H9 (cell line): ENCODE results near the gene ANO6. TPM values are rescaled to one million over a fixed set of nuclear protein-coding genes. Genes with fewer than 3 reads are reported as not detected.

ENCODE experiments used
- DNase-seq: peaks from one replicate; pipeline ENCODE4 v3.0.0-alpha.2; 2017
- H2AFZ ChIP-seq: one replicate; pipeline ENCODE4 v1.6.1; 2013; ENCODE audit warnings: mild to moderate bottlenecking, low read length, control low read depth, moderate library complexity
- H2AK5ac ChIP-seq: 2 replicates; pipeline ENCODE4 v1.6.1; 2013; ENCODE audit warnings: low read length, control low read depth, mixed read lengths; ENCODE audit not compliant: insufficient read length
- H2BK120ac ChIP-seq: one replicate; pipeline ENCODE4 v1.6.1; 2013; ENCODE audit warnings: low read depth, mild to moderate bottlenecking, low read length, control low read depth, inconsistent platforms; ENCODE audit not compliant: poor library complexity, severe bottlenecking
- H2BK12ac ChIP-seq: 2 replicates; pipeline ENCODE4 v1.6.1; 2013; ENCODE audit warnings: low read length, control low read depth, mixed read lengths, low read depth; ENCODE audit not compliant: insufficient read length
- H2BK15ac ChIP-seq: 2 replicates; pipeline ENCODE4 v1.6.1; 2013; ENCODE audit warnings: low read depth, low read length, control low read depth
- H2BK20ac ChIP-seq: one replicate; pipeline ENCODE4 v1.6.1; 2013; ENCODE audit warnings: low read depth, mild to moderate bottlenecking, low read length, control low read depth, inconsistent platforms; ENCODE audit not compliant: poor library complexity, severe bottlenecking
- H2BK5ac ChIP-seq: 2 replicates; pipeline ENCODE4 v1.6.1; 2013; ENCODE audit warnings: low read length, control low read depth, mixed read lengths; ENCODE audit not compliant: insufficient read length
- H3K14ac ChIP-seq: 2 replicates; pipeline ENCODE4 v1.6.1; 2013; ENCODE audit warnings: low read length, control low read depth; ENCODE audit not compliant: insufficient read depth
- H3K18ac ChIP-seq: 2 replicates; pipeline ENCODE4 v1.6.1; 2013; ENCODE audit warnings: low read depth, mild to moderate bottlenecking, mixed read lengths, low read length, control low read depth; ENCODE audit not compliant: insufficient read length
- H3K23ac ChIP-seq: 2 replicates; pipeline ENCODE4 v1.6.1; 2013; ENCODE audit warnings: low read length, control low read depth, mixed read lengths, low read depth; ENCODE audit not compliant: insufficient read length
- H3K23me2 ChIP-seq: 2 replicates; pipeline ENCODE4 v1.6.1; 2013; ENCODE audit warnings: low read depth, mild to moderate bottlenecking, mixed read lengths, low read length, control low read depth; ENCODE audit not compliant: insufficient read length, poor library complexity, severe bottlenecking
- H3K27ac ChIP-seq: 2 replicates; pipeline ENCODE4 v1.5.1; 2013; ENCODE audit warnings: low read length, control low read depth, mixed read lengths, low read depth; ENCODE audit not compliant: insufficient read length
- H3K27me3 ChIP-seq: 2 replicates; pipeline ENCODE4 v1.6.1; 2013; ENCODE audit warnings: low read length, control low read depth, inconsistent platforms; ENCODE audit not compliant: insufficient read depth
- H3K4ac ChIP-seq: 2 replicates; pipeline ENCODE4 v1.6.1; 2013; ENCODE audit warnings: low read depth, mild to moderate bottlenecking, control low read depth, inconsistent platforms, low read length, moderate library complexity
- H3K4me1 ChIP-seq: 2 replicates; pipeline ENCODE4 v1.6.1; 2013; ENCODE audit warnings: low read length, control low read depth, inconsistent platforms; ENCODE audit not compliant: insufficient read depth
- H3K4me2 ChIP-seq: 2 replicates; pipeline ENCODE4 v1.6.1; 2013; ENCODE audit warnings: low read length, control low read depth, mixed read lengths; ENCODE audit not compliant: insufficient read length, insufficient read depth
- H3K56ac ChIP-seq: 2 replicates; pipeline ENCODE4 v1.6.1; 2013; ENCODE audit warnings: low read depth, mild to moderate bottlenecking, mixed read lengths, low read length, control low read depth; ENCODE audit not compliant: insufficient read length
- H3K79me1 ChIP-seq: 2 replicates; pipeline ENCODE4 v1.6.1; 2013; ENCODE audit warnings: low read depth, mild to moderate bottlenecking, moderate library complexity, low read length, control low read depth, inconsistent platforms; ENCODE audit not compliant: insufficient read depth, poor library complexity, severe bottlenecking
- H3K79me2 ChIP-seq: 2 replicates; pipeline ENCODE4 v1.6.1; 2013; ENCODE audit warnings: low read length, control low read depth, inconsistent platforms; ENCODE audit not compliant: insufficient read depth
- H3K9ac ChIP-seq: 2 replicates; pipeline ENCODE4 v1.6.1; 2013; ENCODE audit warnings: low read length, control low read depth, mixed read lengths; ENCODE audit not compliant: insufficient read length; ENCODE audit errors: extremely low read depth
- H3K9me3 ChIP-seq: one replicate; pipeline ENCODE4 v1.6.1; 2013; ENCODE audit warnings: low read depth, low read length, inconsistent platforms; ENCODE audit not compliant: control insufficient read depth
- H3T11ph ChIP-seq: one replicate; pipeline ENCODE4 v1.6.1; 2013; ENCODE audit warnings: mild to moderate bottlenecking, low read length, control low read depth, inconsistent platforms
- H4K20me1 ChIP-seq: one replicate; pipeline ENCODE4 v1.6.1; 2013; ENCODE audit not compliant: control insufficient read depth, insufficient read length, insufficient read depth
- H4K5ac ChIP-seq: 2 replicates; pipeline ENCODE4 v1.6.1; 2013; ENCODE audit warnings: low read depth, mild to moderate bottlenecking, mixed read lengths, low read length, control low read depth; ENCODE audit not compliant: insufficient read length
- H4K8ac ChIP-seq: replicated peaks from 2 replicates; pipeline ENCODE4 v1.6.1; 2013; ENCODE audit warnings: low read length, control low read depth, mixed read lengths, low read depth; ENCODE audit not compliant: insufficient read length
- H4K91ac ChIP-seq: 2 replicates; pipeline ENCODE4 v1.6.1; 2013; ENCODE audit warnings: low read depth, mild to moderate bottlenecking, moderate library complexity, mixed read lengths, low read length, control low read depth; ENCODE audit not compliant: insufficient read length
- H3K27ac Mint-ChIP-seq, 3 experiments: 2 replicates in 2 of 3; 3 replicates in 1 of 3; pipeline ENCODE4 v1.8.0; 2020 to 2021; ENCODE audit warnings: mixed read lengths in 3 of 3, mild to moderate bottlenecking in 1 of 3, moderate library complexity in 1 of 3
- H3K27me3 Mint-ChIP-seq: 2 replicates; pipeline ENCODE4 v1.8.0; 2021; ENCODE audit warnings: low read depth, mild to moderate bottlenecking, moderate library complexity, mixed read lengths
- H3K36me3 Mint-ChIP-seq, 3 experiments: 2 replicates in 2 of 3; 3 replicates in 1 of 3; pipeline ENCODE4 v1.8.0; 2020 to 2021; ENCODE audit warnings: low read depth in 3 of 3, mixed read lengths in 3 of 3; ENCODE audit not compliant: insufficient read depth in 1 of 3
- H3K4me1 Mint-ChIP-seq, 2 experiments: 2 replicates each; pipeline ENCODE4 v1.8.0; 2020; ENCODE audit warnings: mixed read lengths in 2 of 2
- H3K4me3 Mint-ChIP-seq, 2 experiments: 2 replicates in 1 of 2; 3 replicates in 1 of 2; pipeline ENCODE4 v1.8.0; 2020 to 2021; ENCODE audit warnings: mild to moderate bottlenecking in 2 of 2, mixed read lengths in 2 of 2, moderate library complexity in 1 of 2
- H3K9me3 Mint-ChIP-seq, 2 experiments: 2 replicates in 1 of 2; 3 replicates in 1 of 2; pipeline ENCODE4 v1.8.0; 2020; ENCODE audit warnings: mild to moderate bottlenecking in 2 of 2, mixed read lengths in 2 of 2, moderate library complexity in 1 of 2
- CTCF ChIP-seq: fragments of 200-600 bp; sonication (generic); conservative IDR thresholded peaks from 3 replicates; pipeline ENCODE4 v1.8.0; 2021; ENCODE audit warnings: antibody characterized with exemption, mild to moderate bottlenecking
- total RNA-seq: library from RNA; stranded (reverse); gene quantifications from 2 replicates; pipeline ENCODE4 v1.2.1, GENCODE V29; 2021

The ANO6 gene
- total RNA-seq, 1 experiment from 2014 or later: 24.3 TPM

- H3K27ac Mint-ChIP-seq: 0 out of 7 replicates have a peak overlapping the region, but pooled peaks of 2 of the 3 experiments have one; percentile 17 to 60
- Histone ChIP-seq H3K18ac (no peak overlapping the region), H3K9ac (no peak overlapping the region), H3K4ac (no peak overlapping the region), H2BK5ac (no peak overlapping the region), H2BK120ac (no peak overlapping the region), H4K91ac (no peak overlapping the region), H3K4me2 (no peak overlapping the region), H2BK12ac (no peak overlapping the region), H3K4me1 (peaks cover 2% of the 10 kb centered on the region; the same call in 1 of the 2 replicates), H3T11ph (no peak overlapping the region), H3K23ac (no peak overlapping the region), H2BK20ac (no peak overlapping the region), H3K23me2 (no peaks in the 10 kb centered on the region), H4K8ac (no peak overlapping the region), H4K5ac (no peak overlapping the region), H2AFZ (no peak overlapping the region), H3K27me3 (no peaks in the 10 kb centered on the region), H3K56ac (no peak overlapping the region), H3K27ac (no peak overlapping the region), H2AK5ac (no peak overlapping the region), H3K79me1 (no peaks in the 10 kb centered on the region), H3K79me2 (no peaks in the 10 kb centered on the region), H3K14ac (no peak overlapping the region), H4K20me1 (no peaks in the 10 kb centered on the region), H3K9me3 (no peaks in the 10 kb centered on the region), H2BK15ac (no peak overlapping the region)
- peaks cover 3 to 16% of the 10 kb centered on the region in 2 experiments; a peak in 2 of 4 replicates for H3K4me1 Mint-ChIP-seq
- no peak overlapping the region for H3K4me3 Mint-ChIP-seq
- H3K36me3 Mint-ChIP-seq: no peaks in the 10 kb centered on the region
- H3K9me3 Mint-ChIP-seq: no peaks in the 10 kb centered on the region
- no peak for TF ChIP-seq CTCF
- no peaks in the 10 kb centered on the region for H3K27me3 Mint-ChIP-seq
- DNase-seq: no peak
These were observed 123.1 kb downstream of the ANO6 start for GRCh38 chr12:45339035-45339434.
